BE2C (cell line): ENCODE measurements around the gene IGSF21.
A peak's percentile ranks its signal among the peaks of the same experiment; 100 is the strongest.

Experiments used
- DNase-seq: peaks from one replicate; pipeline ENCODE4 v3.0.0-alpha.2; 2020
- H3K27me3 ChIP-seq: fragments of 250-450 bp; sonication (Bioruptor Pico); 2 replicates; pipeline ENCODE4 v1.5.1; 2020; ENCODE audit warnings: mild to moderate bottlenecking
- H3K36me3 ChIP-seq: fragments of 250-450 bp; sonication (Bioruptor Pico); 2 replicates; pipeline ENCODE4 v1.5.1; 2020; ENCODE audit warnings: mild to moderate bottlenecking
- H3K4me1 ChIP-seq: fragments of 250-450 bp; sonication (Bioruptor Pico); 2 replicates; pipeline ENCODE4 v1.5.1; 2020
- H3K4me3 ChIP-seq: 2 replicates; pipeline ENCODE4 v1.5.1; 2011; ENCODE audit warnings: low read depth, low read length
- H3K9me3 ChIP-seq: fragments of 250-450 bp; sonication (Bioruptor Pico); 2 replicates; pipeline ENCODE4 v1.5.1; 2020
- TF ChIP-seq, protein P1 (sequence below): IDR thresholded peaks from 2 replicates; pipeline ENCODE4 v1.5.1; 2012; ENCODE audit warnings: mild to moderate bottlenecking, low read depth, low read length

The IGSF21 gene

DNA sequence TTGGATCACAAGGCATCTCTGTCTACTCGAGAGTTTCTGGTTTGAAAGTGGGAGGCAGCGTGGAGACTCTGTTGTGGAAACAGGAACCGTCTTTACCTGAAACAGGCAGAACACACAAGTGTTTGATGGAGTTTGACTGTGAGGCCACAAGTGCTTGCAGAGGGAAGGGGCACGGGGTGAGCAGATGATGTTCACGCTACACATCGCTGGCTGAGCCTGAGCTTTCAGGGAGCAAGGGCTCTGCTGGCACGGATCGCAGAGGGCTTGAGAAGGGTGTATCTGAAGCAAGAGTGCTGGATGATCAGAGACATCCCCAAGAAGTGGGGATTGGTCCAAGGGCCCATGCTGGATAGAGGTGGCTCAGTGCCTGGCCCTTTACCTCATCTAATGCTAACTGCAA, 59.3 kb downstream of the IGSF21 start:
- Histone ChIP-seq H3K4me1 (no peaks in the 10 kb centered on the region; the same call in none of the 2 replicates), H3K36me3 (no peaks in the 10 kb centered on the region), H3K27me3 (no peaks in the 10 kb centered on the region), H3K9me3 (no peaks in the 10 kb centered on the region), H3K4me3 (no peak overlapping the region)
- DNase-seq, result no peak
- TF ChIP-seq, protein P1, sequence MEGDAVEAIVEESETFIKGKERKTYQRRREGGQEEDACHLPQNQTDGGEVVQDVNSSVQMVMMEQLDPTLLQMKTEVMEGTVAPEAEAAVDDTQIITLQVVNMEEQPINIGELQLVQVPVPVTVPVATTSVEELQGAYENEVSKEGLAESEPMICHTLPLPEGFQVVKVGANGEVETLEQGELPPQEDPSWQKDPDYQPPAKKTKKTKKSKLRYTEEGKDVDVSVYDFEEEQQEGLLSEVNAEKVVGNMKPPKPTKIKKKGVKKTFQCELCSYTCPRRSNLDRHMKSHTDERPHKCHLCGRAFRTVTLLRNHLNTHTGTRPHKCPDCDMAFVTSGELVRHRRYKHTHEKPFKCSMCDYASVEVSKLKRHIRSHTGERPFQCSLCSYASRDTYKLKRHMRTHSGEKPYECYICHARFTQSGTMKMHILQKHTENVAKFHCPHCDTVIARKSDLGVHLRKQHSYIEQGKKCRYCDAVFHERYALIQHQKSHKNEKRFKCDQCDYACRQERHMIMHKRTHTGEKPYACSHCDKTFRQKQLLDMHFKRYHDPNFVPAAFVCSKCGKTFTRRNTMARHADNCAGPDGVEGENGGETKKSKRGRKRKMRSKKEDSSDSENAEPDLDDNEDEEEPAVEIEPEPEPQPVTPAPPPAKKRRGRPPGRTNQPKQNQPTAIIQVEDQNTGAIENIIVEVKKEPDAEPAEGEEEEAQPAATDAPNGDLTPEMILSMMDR, result no peak

DNA sequence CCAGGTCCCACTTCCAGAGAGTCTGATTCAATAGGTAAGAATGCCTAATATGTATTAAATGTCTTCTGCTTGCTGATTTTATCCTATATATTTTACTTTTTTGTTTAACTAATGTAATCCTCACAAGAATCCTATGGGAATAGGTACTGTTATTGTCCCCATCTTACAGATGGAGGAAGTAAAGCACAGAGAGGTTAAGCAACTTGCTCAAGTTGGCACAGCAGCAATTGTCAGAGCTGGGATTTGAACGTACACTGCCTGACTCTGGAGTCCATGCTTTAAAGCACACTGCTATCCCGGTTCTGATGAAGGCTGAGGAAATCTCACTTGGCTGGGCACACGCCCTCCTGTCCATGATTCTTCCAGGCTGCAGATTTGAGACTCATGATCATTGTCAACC, 62.8 kb downstream of the IGSF21 start:
- TF ChIP-seq, protein P1, result no peak
- Histone ChIP-seq H3K4me3 (no peak overlapping the region), H3K4me1 (no peaks in the 10 kb centered on the region; the same call in none of the 2 replicates), H3K36me3 (no peaks in the 10 kb centered on the region), H3K27me3 (no peaks in the 10 kb centered on the region), H3K9me3 (no peaks in the 10 kb centered on the region)
- DNase-seq, result no peak

DNA sequence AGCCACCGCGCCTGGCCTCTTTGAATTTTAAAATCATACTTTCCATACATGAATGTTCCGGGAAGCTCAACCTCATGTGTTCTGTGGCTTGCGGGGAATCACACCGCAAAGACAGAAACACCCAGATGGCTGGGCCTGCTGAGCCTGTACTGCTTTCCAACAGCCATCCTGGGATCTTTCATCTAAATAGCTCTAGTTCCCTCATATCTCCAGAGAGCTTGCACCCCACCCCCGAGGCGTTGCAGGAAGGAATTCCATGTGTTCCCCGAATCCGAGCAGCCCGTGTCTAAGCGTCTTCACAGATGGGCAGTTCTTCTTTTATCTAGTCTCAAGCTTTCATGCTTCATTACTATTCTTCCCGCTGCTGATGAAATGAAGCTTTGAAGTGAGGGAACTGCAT, 66.4 kb downstream of the IGSF21 start:
- Histone ChIP-seq H3K4me3 (no peak overlapping the region), H3K27me3 (no peaks in the 10 kb centered on the region), H3K9me3 (no peaks in the 10 kb centered on the region), H3K4me1 (no peaks in the 10 kb centered on the region), H3K36me3 (no peaks in the 10 kb centered on the region)
- DNase-seq, result no peak
- TF ChIP-seq, protein P1, result no peak

DNA sequence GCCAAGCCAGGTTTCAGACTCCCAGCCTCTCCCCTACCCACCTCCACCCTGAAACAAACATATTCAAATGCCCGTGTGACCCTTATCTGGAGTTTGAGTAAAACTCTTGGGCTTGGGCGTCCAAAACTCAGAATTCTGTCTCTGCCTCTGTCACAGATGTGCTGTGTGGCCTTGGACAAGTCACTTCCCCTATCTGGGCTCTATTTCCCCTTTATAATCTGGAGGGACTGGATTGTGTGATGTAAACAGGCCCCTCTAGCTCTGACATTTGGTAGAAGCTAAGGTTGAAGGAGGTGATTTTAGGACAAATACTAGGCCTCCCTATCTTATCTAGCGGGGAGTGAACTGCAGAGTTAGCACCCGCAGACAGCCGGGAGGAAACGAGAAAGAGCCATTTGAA, 67.5 kb downstream of the IGSF21 start:
- Histone ChIP-seq H3K27me3 (no peaks in the 10 kb centered on the region), H3K36me3 (no peaks in the 10 kb centered on the region), H3K4me1 (no peaks in the 10 kb centered on the region), H3K9me3 (no peaks in the 10 kb centered on the region), H3K4me3 (no peak overlapping the region)
- TF ChIP-seq, protein P1, result no peak
- no peak for DNase-seq

DNA sequence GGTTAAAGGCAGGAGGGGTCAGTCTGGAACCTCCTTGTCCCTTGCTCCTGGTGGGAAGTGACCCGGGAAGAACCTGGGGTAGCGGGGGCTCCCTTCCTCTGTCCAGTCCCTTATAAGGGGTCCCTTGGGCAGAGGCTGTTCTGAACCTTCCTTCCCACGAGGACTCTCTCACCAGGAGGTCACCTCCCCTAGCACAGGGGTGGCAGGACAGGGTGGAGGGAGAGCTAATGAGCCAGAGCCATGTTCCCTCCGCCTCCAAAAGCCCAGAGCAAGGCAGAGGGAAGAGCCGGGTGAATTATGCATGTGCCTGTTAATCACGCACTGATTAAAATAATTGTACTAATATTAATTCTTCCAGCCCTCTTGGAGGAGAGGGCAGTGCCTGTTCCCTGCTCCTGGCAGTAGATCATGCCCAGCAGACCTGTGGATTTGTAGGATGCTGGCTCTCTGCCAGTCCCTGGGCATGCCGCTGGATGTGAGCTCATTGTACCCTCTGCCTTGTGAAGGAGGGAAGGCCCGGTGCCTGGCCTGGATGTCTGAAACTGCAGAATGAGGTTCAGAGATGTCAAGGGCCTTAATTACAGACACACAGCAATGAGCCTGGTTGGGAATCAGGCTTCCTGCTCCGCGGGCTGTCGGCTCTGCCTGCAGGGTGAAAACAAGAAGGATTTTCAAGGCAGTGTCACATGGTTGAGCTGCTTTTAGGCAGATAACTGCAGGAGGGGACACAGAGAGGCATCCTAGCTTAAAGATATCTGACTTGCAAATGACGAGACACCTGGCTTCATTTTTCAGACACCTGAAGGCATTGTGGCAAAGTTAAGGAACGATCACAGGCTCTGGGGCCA, 68.2 kb downstream of the IGSF21 start:
- no peaks in the 10 kb centered on the region for H3K9me3 ChIP-seq
- TF ChIP-seq, protein P1, result no peak
- no peaks in the 10 kb centered on the region for H3K36me3 ChIP-seq
- no peaks in the 10 kb centered on the region for H3K27me3 ChIP-seq
- H3K4me1 ChIP-seq, result no peaks in the 10 kb centered on the region
- peak; percentile 30 for DNase-seq
- no peak overlapping the region for H3K4me3 ChIP-seq

DNA sequence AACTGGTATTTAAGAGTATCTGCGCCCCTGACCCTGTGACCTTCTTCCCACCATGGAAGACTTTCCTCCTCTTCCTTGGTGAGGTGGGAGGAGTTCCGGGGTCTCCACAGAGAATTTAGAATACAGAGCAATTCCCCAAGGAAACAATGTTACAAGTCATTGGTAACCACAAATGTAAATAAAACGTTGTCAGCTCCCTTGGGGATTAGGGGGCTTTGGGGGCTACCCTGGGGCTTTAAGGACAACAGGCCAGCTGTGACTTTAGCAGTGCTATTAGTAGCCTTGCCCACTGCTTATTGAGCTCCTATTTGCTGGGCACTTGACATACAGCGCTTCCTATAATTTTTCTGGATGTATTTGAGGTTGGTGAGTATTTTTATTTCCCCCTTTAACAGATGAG, 69.0 kb downstream of the IGSF21 start:
- H3K4me3 ChIP-seq, result no peak overlapping the region
- H3K27me3 ChIP-seq, result no peaks in the 10 kb centered on the region
- TF ChIP-seq, protein P1, result no peak
- H3K4me1 ChIP-seq, result no peaks in the 10 kb centered on the region
- no peaks in the 10 kb centered on the region for H3K9me3 ChIP-seq
- no peaks in the 10 kb centered on the region for H3K36me3 ChIP-seq
- no peak for DNase-seq
